ENCODE data around the gene MGP.

The MGP gene

DNA sequence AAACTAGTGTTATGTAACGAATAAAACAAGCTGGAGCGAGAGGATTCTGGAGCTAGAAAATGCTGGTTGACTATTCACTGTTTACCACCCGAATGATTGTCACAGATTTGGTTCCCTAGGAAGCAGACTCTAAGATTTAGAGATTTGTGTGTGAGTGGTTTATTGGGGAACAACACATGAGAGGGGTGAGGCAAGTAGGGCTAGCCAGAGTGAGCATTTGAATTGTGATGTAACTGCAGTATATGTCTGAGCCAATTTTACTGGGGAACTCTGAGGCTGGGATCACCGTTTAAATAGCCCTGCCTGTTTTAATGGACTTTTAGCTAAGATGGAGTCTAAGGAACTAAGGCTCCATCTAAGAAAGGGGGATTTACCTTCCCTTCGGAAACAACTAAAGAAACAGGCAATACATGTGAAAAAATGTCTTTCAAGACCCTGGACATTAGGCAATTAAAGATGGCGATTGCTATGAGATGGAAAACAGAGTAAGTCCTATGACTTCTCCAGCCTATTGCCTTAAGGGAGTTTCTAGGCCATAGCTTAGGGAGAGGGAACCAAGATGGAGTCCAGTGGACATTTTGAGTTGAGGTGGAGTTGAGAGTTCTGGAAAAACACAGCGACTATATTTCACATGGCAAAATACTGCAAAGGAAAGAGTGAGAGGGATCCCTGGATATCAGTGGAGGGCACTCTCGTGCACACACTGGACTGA lies 6.3 kb downstream of the MGP start:
- no peak for TF ChIP-seq CTCF (IDR thresholded peaks at IDR 0.05; ENCODE audit: insufficient read depth, missing control alignments)
- no peak for FAIRE-seq

DNA sequence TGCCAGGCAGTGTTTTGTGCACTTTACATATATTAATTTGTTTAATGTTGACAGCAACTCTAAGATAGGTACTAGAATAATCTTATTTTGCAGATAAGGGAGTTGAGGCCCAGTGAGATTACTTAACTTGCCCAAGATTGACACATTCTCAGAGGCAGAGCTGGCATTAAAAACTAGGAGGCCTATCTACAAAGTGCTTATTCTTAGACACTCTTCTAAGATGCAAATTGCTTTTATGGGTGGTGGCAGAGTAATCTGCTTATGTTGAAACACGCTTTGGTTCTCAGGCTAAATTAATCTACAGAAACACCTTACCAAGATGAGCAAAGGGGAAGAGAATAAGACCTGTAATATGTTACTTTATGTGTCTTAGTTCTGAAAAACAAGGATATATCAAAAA lies 7.2 kb downstream of the MGP start:
- FAIRE-seq = peak; percentile 88
- no peak for TF ChIP-seq CTCF (IDR thresholded peaks at IDR 0.05; ENCODE audit: insufficient read depth, missing control alignments)

More for the DNA sequence above, 6.3 kb downstream of the MGP start:
- DNase-seq (ENCODE audit: insufficient read length, low spot score) = no peak

DNA sequence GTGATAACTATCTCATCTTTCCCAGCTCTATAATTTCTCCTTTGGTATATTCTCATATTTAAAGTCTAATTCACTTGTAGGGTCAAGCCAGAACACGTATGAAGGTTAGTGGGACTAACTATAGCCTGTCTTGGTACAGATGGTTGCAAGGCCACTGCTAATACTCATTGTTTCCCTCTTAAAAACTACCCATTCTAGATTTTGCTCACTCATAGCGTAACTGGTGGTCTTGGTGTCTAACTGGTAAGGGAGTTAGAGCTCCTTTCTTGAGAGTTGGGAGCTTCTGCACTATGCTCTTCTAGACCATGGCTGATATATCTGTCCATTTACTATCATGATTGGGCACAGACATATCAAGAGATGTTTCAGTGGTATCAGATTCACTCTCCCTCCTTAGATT lies 8.8 kb downstream of the MGP start:
- no peak for TF ChIP-seq CTCF (IDR thresholded peaks at IDR 0.05; ENCODE audit: insufficient read depth, missing control alignments)
- DNase-seq (ENCODE audit: insufficient read length, low spot score) (no peak), FAIRE-seq (no peak)

More for the DNA sequence above, 7.2 kb downstream of the MGP start:
- no peak for DNase-seq (ENCODE audit: insufficient read length, low spot score)

GRCh38 chr12:14874882-14875281 lies 10.8 kb downstream of the MGP start:
- no peak for TF ChIP-seq CTCF (IDR thresholded peaks at IDR 0.05; ENCODE audit: insufficient read depth, missing control alignments)
- DNase-seq (ENCODE audit: insufficient read length, low spot score) (no peak), FAIRE-seq (no peak)

GRCh38 chr12:14873440-14874185 lies 12.0 kb downstream of the MGP start:
- DNase-seq (ENCODE audit: insufficient read length, low spot score) = no peak
- TF ChIP-seq CTCF (IDR thresholded peaks at IDR 0.05; ENCODE audit: insufficient read depth, missing control alignments) = no peak
- FAIRE-seq = no peak

- DNase-seq (ENCODE audit: insufficient read length, low spot score) (no peak), FAIRE-seq (no peak)
- TF ChIP-seq CTCF (IDR thresholded peaks at IDR 0.05; ENCODE audit: insufficient read depth, missing control alignments) = no peak
Observed at GRCh38 chr12:14871886-14872285, 13.8 kb downstream of the MGP start.

- TF ChIP-seq CTCF (IDR thresholded peaks at IDR 0.05; ENCODE audit: insufficient read depth, missing control alignments) = no peak
- no peak for DNase-seq (ENCODE audit: insufficient read length, low spot score)
- FAIRE-seq = no peak
Observed at GRCh38 chr12:14871247-14871646, 14.4 kb downstream of the MGP start.
